Heart left ventricle (tissue), 16 donors: ENCODE results near the gene TMEM176A. TPM values are rescaled to one million over a fixed set of nuclear protein-coding genes. Genes with fewer than 3 reads are reported as not detected.

Experiments
- ATAC-seq, 4 donors: fragments of 200-7000 bp; cut with Tn5 transposase; one replicate each; pipeline ENCODE4 v1.9.1; 2020 to 2022; ENCODE audit warnings: moderate library complexity in 4 of 4, mild to moderate bottlenecking in 3 of 4, moderate number of reproducible peaks in 1 of 4
- DNase-seq, 5 donors: peaks; one replicate each; pipeline ENCODE4 v3.0.0-alpha.2; 2020
- H3K27ac ChIP-seq, 12 donors: fragments of 200-600 bp; sonication (generic) in 4 of 12; one replicate each; pipeline versions ENCODE4 v1.5.0 to v1.8.0; 2016 to 2022; ENCODE audit warnings: mild to moderate bottlenecking in 2 of 12
- H3K27me3 ChIP-seq, 9 donors: fragments of 200-600 bp; sonication (generic) in 2 of 9; one replicate each; pipeline versions ENCODE4 v1.5.1 to v1.8.0; 2016 to 2022; ENCODE audit warnings: mild to moderate bottlenecking in 3 of 9
- H3K36me3 ChIP-seq, 9 donors: fragments of 200-600 bp; sonication (generic) in 2 of 9; one replicate each; pipeline versions ENCODE4 v1.5.0 to v1.8.0; 2018 to 2022; ENCODE audit warnings: mild to moderate bottlenecking in 2 of 9
- H3K4me1 ChIP-seq, 12 donors: fragments of 200-600 bp; sonication (generic) in 4 of 12; one replicate each; pipeline versions ENCODE4 v1.5.0 to v1.8.0; 2016 to 2022; ENCODE audit warnings: mild to moderate bottlenecking in 3 of 12
- H3K4me3 ChIP-seq, 12 donors: fragments of 200-600 bp; sonication (generic) in 4 of 12; one replicate each; pipeline versions ENCODE4 v1.5.0 to v1.8.0; 2017 to 2022; ENCODE audit warnings: mild to moderate bottlenecking in 9 of 12, moderate library complexity in 4 of 12
- H3K9me3 ChIP-seq, 12 donors: fragments of 200-600 bp; sonication (generic) in 4 of 12; one replicate each; pipeline versions ENCODE4 v1.5.0 to v1.8.0; 2016 to 2022; ENCODE audit warnings: mild to moderate bottlenecking in 1 of 12
- WGBS, 4 donors: extraction: QIAGEN DNeasy Blood & Tissue Kit in 2 of 4; methylation state at CpG; one replicate each; pipeline versions ENCODE4 v1.1.5 to v1.1.7; 2013 to 2018; 5-methylcytosine and 5-hydroxymethylcytosine counted together
- intact Hi-C, 10 donors: fragments of 100-400 bp; cut with DNase I; formaldehyde crosslinking; loops; one replicate each; pipeline versions ENCODE4 v1.11.1 to v1.14.2; 2022
- polyA plus RNA-seq, 2 donors: library from polyadenylated mRNA; stranded (reverse); fragments of 200-250 nt; gene quantifications; one replicate each; pipeline ENCODE4 v1.2.3, GENCODE V29; 2013
- total RNA-seq, 9 donors: library from RNA; depleted of rRNA in 2 of 9; stranded (reverse); fragments of >200 nt in 2 of 9; fragmentation: NEBNext Ultra II Directional in 3 of 9; extraction: Animal tissue kit (Norgen Biotek cat#: 25700) in 3 of 9; gene quantifications; one replicate each; pipeline versions ENCODE4 v1.1.0 to v1.2.4, GENCODE V29; 2016 to 2023
- TF ChIP-seq, protein P1 (sequence below), 12 donors: fragments of 200-600 bp; sonication (generic) in 4 of 12; IDR thresholded peaks; one replicate each; pipeline versions ENCODE4 v1.5.0 to v1.8.0; 2018 to 2022; ENCODE audit warnings: antibody characterized with exemption in 12 of 12, mild to moderate bottlenecking in 5 of 12
- donor health status: ischemic (EF 13 %, LVEDD 7.1; RV severe dilation, severe dysfunction).
- donor health status: healthy with polysubstance abuse.
- donor health status: DM: no; HTN: yes; CAD: no.
- donor health status: DM: no; HTN: no; CAD: no.
- donor health status: ischemic (EF 25% LVEDD 6.9; RV normal size, moderate dysfunction).
- donor health status: ischemic (EF 25% LVEDD 5.7; RV mildly dilated, moderate dysfunction).
- donor health status: healthy.
- donor health status: DM: yes; HTN: yes; CAD: no.
- donor health status: ischemic (EF 35%, LVEDD 5.7; RV mildly dilated, moderate dysfunction).
- donor health status: nonischemic (EF 11% LVEDD 7.7; RV severe dilation, severe dysfunction).
- donor health status: DM: yes; HTN: yes; CAD: no.
- donor health status: PGD.
- donor health status: ischemic (EF 29% LVEDD 5.4; RV normal size, mild dysfunction).
- donor health status: nonischemic (EF 23%, LVEDD 6.1; RV moderate dilation, normal function).

The TMEM176A gene
- total and polyA plus RNA-seq, 11 donors = 10.2 to 77.1 (median 29.7) TPM

DNA sequence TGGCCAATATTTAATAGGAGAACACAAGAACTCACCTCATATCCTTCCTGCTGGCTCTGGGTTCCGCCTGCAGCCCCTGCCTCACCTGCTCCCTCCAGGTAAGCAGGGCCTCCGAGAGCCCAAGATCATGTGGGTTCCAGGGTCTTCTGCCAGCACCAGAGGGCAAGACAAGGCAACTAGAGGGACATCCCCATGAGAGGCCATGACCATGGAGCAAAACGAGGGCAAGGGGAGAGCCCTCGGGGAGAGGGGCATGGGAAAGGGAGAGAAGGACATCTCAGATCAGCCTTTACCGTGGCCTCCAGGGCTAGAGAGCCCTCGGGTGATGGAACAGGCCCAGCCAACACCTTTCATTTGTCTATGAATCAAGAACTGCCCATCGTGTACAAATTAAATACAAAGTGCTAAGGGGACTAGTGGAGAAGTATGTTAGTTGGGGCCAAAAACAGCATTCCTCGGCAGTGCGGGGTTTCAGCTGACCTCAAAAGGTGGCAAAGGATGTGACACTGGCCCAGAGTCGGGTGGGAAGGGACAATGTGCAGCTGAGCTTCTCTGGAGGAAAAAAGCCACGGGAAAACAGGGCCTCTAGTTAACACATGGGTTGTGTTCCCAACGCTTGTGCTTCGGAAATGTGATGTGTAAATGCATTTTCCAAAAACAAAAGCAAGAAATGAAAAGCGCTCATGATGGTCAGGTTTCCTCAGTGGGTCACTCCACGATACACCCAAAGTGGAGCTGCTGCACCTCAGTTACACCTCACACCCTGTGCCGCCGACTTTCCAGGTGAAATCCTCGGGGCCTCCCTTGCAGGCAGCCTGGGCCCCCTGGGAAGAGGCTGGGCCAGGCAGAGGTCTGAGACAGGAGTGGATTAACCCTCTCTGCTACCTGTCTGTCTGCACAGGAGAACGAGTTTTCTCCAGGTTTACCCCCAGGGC, 53.8 kb downstream of the TMEM176A start:
- no peaks in the 10 kb centered on the region for H3K9me3 ChIP-seq
- DNase-seq = peak in 1 of 5 donors; percentile 14
- no peaks in the 10 kb centered on the region for H3K4me1 ChIP-seq
- peaks cover 0 to 13% (median 0%) of the 10 kb centered on the region in 9 donors for H3K27me3 ChIP-seq
- TF ChIP-seq, protein P1, sequence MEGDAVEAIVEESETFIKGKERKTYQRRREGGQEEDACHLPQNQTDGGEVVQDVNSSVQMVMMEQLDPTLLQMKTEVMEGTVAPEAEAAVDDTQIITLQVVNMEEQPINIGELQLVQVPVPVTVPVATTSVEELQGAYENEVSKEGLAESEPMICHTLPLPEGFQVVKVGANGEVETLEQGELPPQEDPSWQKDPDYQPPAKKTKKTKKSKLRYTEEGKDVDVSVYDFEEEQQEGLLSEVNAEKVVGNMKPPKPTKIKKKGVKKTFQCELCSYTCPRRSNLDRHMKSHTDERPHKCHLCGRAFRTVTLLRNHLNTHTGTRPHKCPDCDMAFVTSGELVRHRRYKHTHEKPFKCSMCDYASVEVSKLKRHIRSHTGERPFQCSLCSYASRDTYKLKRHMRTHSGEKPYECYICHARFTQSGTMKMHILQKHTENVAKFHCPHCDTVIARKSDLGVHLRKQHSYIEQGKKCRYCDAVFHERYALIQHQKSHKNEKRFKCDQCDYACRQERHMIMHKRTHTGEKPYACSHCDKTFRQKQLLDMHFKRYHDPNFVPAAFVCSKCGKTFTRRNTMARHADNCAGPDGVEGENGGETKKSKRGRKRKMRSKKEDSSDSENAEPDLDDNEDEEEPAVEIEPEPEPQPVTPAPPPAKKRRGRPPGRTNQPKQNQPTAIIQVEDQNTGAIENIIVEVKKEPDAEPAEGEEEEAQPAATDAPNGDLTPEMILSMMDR (IDR thresholded peaks at IDR 0.05) = no peak
- no peak overlapping the region for H3K27ac ChIP-seq
- WGBS, 4 donors = 75 to 81% (median 78%) methylated on average over 18 to 19 of the region's 19 CpGs
- no peaks in the 10 kb centered on the region for H3K36me3 ChIP-seq
- no peak for ATAC-seq
- intact Hi-C loops = no loop called here
- H3K4me3 ChIP-seq = no peak overlapping the region

Other genes with a start within 250 kb of the TMEM176A start
- gene GIMAP4, start 233.4 kb upstream of the TMEM176A start, total RNA-seq = 10 to 100 TPM; 25.1 to 80.2 (median 35.2) TPM
- gene GIMAP4, start 233.4 kb upstream of the TMEM176A start, polyA plus RNA-seq = 10 to 100 TPM; 32.8 to 35.5 TPM
- gene GIMAP6, start 168.4 kb upstream of the TMEM176A start, total RNA-seq = 10 to 100 TPM; 20.3 to 52.7 (median 24.4) TPM
- 10 to 100 TPM; 13.8 to 29.6 TPM for gene GIMAP6, start 168.4 kb upstream of the TMEM176A start, polyA plus RNA-seq
- 10 to 100 TPM in 2 of 9 donors, 1 to 10 TPM in 7; 2.1 to 23.5 (median 4.9) TPM for gene GIMAP2, start 115.1 kb upstream of the TMEM176A start, total RNA-seq
- gene GIMAP2, start 115.1 kb upstream of the TMEM176A start, polyA plus RNA-seq = 1 to 10 TPM; 2.3 to 6.6 TPM
- gene GIMAP1, start 84.2 kb upstream of the TMEM176A start, total RNA-seq = 1 to 10 TPM; 3.4 to 9.2 (median 5.8) TPM
- gene GIMAP1, start 84.2 kb upstream of the TMEM176A start, polyA plus RNA-seq = 1 to 10 TPM; 7.7 to 9.7 TPM
- gene GIMAP5, start 63.4 kb upstream of the TMEM176A start, total RNA-seq = 10 to 100 TPM in 8 of 9 donors, 1 to 10 TPM in 1; 6.4 to 40.4 (median 12.2) TPM
- gene GIMAP5, start 63.4 kb upstream of the TMEM176A start, polyA plus RNA-seq = 10 to 100 TPM; 22.1 to 22.2 TPM
- gene TMEM176B, start 405 bp upstream of the TMEM176A start, total RNA-seq = 100 to 1,000 TPM in 3 of 9 donors, 10 to 100 TPM in 6; 25.1 to 137 (median 84.4) TPM
- gene TMEM176B, start 405 bp upstream of the TMEM176A start, polyA plus RNA-seq = 10 to 100 TPM; 18.9 to 21.2 TPM
- under 1 TPM in 5 of 9 donors, not detected in 4; 0.49 to 0.94 (median 0.69) TPM for gene AOC1, start 51.7 kb downstream of the TMEM176A start, total RNA-seq
- under 1 TPM in 1 of 2 donors, not detected in 1; 0.06 TPM for gene AOC1, start 51.7 kb downstream of the TMEM176A start, polyA plus RNA-seq
- 100 to 1,000 TPM in 5 of 9 donors, 10 to 100 TPM in 4; 58.1 to 185 (median 104) TPM for gene KCNH2, start 177.6 kb downstream of the TMEM176A start, total RNA-seq
- gene KCNH2, start 177.6 kb downstream of the TMEM176A start, polyA plus RNA-seq = 100 to 1,000 TPM in 1 of 2 donors, 10 to 100 TPM in 1; 59.8 to 154 TPM
- gene NOS3, start 190.2 kb downstream of the TMEM176A start, total RNA-seq = 10 to 100 TPM in 7 of 9 donors, 1 to 10 TPM in 2; 9.4 to 49.4 (median 17.3) TPM
- 10 to 100 TPM in 1 of 2 donors, 1 to 10 TPM in 1; 8.9 to 20.5 TPM for gene NOS3, start 190.2 kb downstream of the TMEM176A start, polyA plus RNA-seq
- 1 to 10 TPM in 1 of 9 donors, under 1 TPM in 1, not detected in 7; 0.07 to 1.0 TPM for gene ATG9B, start 223.7 kb downstream of the TMEM176A start, total RNA-seq
- under 1 TPM; 0.26 to 0.38 TPM for gene ATG9B, start 223.7 kb downstream of the TMEM176A start, polyA plus RNA-seq
- gene ABCB8, start 227.7 kb downstream of the TMEM176A start, total RNA-seq = 10 to 100 TPM; 13.6 to 34.5 (median 26.0) TPM
- gene ABCB8, start 227.7 kb downstream of the TMEM176A start, polyA plus RNA-seq = 10 to 100 TPM; 20.9 to 29.0 TPM
- gene ASIC3, start 247.8 kb downstream of the TMEM176A start, total RNA-seq = 1 to 10 TPM; 2.7 to 8.2 (median 4.8) TPM
- 10 to 100 TPM in 1 of 2 donors, 1 to 10 TPM in 1; 2.8 to 12.9 TPM for gene ASIC3, start 247.8 kb downstream of the TMEM176A start, polyA plus RNA-seq